PC-9 (cell line): Measurements from ENCODE around the gene TRABD2B.

ENCODE experiments used
- CTCF ChIP-seq: fragments of 200-600 bp; sonication (generic); conservative IDR thresholded peaks from 2 replicates; pipeline ENCODE4 v1.6.1; 2017; ENCODE audit warnings: mixed run types, antibody characterized with exemption, mild to moderate bottlenecking, moderate library complexity
- EZH2 ChIP-seq: fragments of 200-600 bp; sonication (generic); IDR thresholded peaks from 2 replicates; pipeline ENCODE4 v1.8.0; 2017; ENCODE audit warnings: antibody characterized with exemption, low read depth

- TF ChIP-seq CTCF, result no peak
- no peak for TF ChIP-seq EZH2
Observed at GRCh38 chr1:47711184-47711847, 285.9 kb downstream of the TRABD2B start.
